Activated naive CD8-positive, alpha-beta T cell treated with anti-CD3 and anti-CD28 coated beads for 36 hours (primary cell): Measurements from ENCODE around the gene TRPC1. TPM values are rescaled to one million over a fixed set of nuclear protein-coding genes. Genes with fewer than 3 reads are reported as not detected.
A peak's percentile ranks its signal among the peaks of the same experiment; 100 is the strongest.
"Not testable (repeated sequence)": the region's sequence is repeated elsewhere in the genome, so short reads cannot be mapped to it uniquely, and the experiment has no call there.

Experiments used
- DNase-seq: peaks from one replicate; pipeline ENCODE4 v3.0.0; 2021
- H3K27ac Mint-ChIP-seq: one replicate; pipeline ENCODE4 v1.8.0; 2022; ENCODE audit warnings: mild to moderate bottlenecking, moderate library complexity, mixed read lengths
- H3K27me3 Mint-ChIP-seq: one replicate; pipeline ENCODE4 v1.8.0; 2022; ENCODE audit warnings: mild to moderate bottlenecking, mixed read lengths
- H3K36me3 Mint-ChIP-seq: one replicate; pipeline ENCODE4 v1.8.0; 2021; ENCODE audit warnings: mild to moderate bottlenecking, mixed read lengths
- H3K4me1 Mint-ChIP-seq: one replicate; pipeline ENCODE4 v1.8.0; 2021; ENCODE audit warnings: mixed read lengths
- H3K4me3 Mint-ChIP-seq: one replicate; pipeline ENCODE4 v1.8.0; 2022; ENCODE audit warnings: mild to moderate bottlenecking, moderate library complexity, mixed read lengths
- H3K9me3 Mint-ChIP-seq: one replicate; pipeline ENCODE4 v1.8.0; 2022; ENCODE audit warnings: mixed read lengths
- total RNA-seq, 2 experiments: library from RNA; stranded (reverse); gene quantifications; one replicate each; pipeline ENCODE4 v1.2.3, GENCODE V29; 2021

Gene TRPC1
- total RNA-seq, result 1 to 10 TPM; 1.5 to 2.1 TPM

DNA sequence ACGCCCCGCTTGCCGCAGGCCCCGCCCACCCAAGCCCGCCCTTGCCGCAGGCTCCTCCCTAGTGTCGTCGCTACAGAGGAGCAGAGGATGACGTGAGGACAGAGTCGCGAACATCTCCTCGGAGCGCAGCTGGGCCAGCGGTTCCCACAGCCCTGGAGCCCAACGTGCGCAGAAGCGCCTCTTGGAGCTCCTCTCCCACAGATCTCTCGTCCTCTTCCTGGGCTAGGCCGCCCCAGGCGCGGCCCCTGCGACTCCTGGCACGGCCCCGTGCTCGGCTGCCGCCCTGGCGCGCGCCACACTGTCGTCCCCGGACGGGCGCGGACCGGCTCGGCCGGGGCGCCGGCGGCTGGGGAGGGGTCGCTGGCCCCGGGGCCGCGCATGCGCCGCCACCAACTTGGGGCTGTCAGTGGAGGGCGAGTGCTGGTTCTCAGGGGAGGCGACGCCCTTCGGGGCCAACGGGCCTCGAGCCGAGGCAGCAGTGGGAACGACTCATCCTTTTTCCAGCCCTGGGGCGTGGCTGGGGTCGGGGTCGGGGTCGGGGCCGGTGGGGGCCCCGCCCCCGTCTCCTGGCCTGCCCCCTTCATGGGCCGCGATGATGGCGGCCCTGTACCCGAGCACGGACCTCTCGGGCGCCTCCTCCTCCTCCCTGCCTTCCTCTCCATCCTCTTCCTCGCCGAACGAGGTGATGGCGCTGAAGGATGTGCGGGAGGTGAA is at the start of gene TRPC1:
TRPC1 (plus strand) TSS at position 67 of the 714 bp plus-strand sequence; CDS start at position 593, 526 bp downstream.
- Mint-ChIP-seq H3K9me3 (peaks cover 2% of the 10 kb centered on the region), H3K36me3 (no peaks in the 10 kb centered on the region), H3K27me3 (peaks cover 45% of the 10 kb centered on the region), H3K4me1 (peaks cover 9% of the 10 kb centered on the region), H3K27ac (peak within 1 kb of the TSS; percentile 83), H3K4me3 (peak within 1 kb of the TSS; percentile 87)
- DNase-seq, result peak; percentile 78

DNA sequence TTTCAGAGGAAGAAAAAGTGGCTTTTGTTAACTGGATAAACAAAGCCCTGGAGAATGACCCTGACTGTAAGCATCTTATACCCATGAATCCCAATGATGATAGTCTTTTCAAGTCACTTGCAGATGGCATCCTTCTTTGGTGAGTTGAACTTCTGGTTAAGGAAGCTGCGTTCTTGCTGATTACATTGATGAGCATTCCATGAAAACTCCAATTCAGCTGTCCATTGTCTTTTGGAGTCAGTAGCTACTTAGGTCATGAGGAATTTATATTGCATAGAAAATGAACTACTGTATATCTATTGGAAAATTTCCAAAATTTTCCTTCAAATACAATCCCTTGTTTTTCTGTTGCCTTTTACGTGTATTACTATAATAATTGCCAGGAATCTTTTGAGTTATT is 47.7 kb upstream of the TRPC1 start:
- Mint-ChIP-seq H3K4me1 (no peaks in the 10 kb centered on the region), H3K36me3 (no peaks in the 10 kb centered on the region), H3K9me3 (no peaks in the 10 kb centered on the region), H3K4me3 (no peak overlapping the region), H3K27me3 (no peaks in the 10 kb centered on the region), H3K27ac (no peak overlapping the region)
- DNase-seq, result no peak

- no peaks in the 10 kb centered on the region for H3K36me3 Mint-ChIP-seq
- no peaks in the 10 kb centered on the region for H3K4me1 Mint-ChIP-seq
- no peak overlapping the region for H3K27ac Mint-ChIP-seq
- H3K4me3 Mint-ChIP-seq, result no peak overlapping the region
- no peaks in the 10 kb centered on the region for H3K27me3 Mint-ChIP-seq
- DNase-seq, result no peak
- no peaks in the 10 kb centered on the region for H3K9me3 Mint-ChIP-seq
Measured at GRCh38 chr3:142680710-142681109, 43.1 kb upstream of the TRPC1 start.

- no peaks in the 10 kb centered on the region for H3K9me3 Mint-ChIP-seq
- H3K27ac Mint-ChIP-seq, result no peak overlapping the region
- no peak overlapping the region for H3K4me3 Mint-ChIP-seq
- H3K4me1 Mint-ChIP-seq, result peaks cover 8% of the 10 kb centered on the region
- H3K36me3 Mint-ChIP-seq, result no peaks in the 10 kb centered on the region
- no peak for DNase-seq
- no peaks in the 10 kb centered on the region for H3K27me3 Mint-ChIP-seq
Measured at GRCh38 chr3:142690613-142691012, 33.2 kb upstream of the TRPC1 start.

DNA sequence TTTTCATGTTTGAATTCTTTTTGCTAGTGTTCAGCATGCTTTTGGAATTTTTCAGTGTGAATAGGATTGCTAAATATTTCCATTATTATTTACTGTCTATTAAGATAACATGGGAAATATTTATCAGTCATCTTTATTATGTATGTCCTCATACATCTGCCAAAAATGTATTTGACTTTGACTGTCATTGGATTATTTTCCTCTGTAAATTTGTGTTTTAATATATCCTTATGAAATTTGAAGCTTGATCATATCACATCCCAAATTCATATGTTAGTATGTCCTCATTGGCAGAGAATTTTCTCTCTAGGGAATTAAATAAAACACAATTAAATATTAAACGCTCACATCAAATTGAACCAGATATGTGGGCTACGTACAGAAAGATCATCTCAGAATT is 32.3 kb upstream of the TRPC1 start:
- Mint-ChIP-seq H3K4me1 (peaks cover 8% of the 10 kb centered on the region), H3K4me3 (no peak overlapping the region), H3K36me3 (no peaks in the 10 kb centered on the region), H3K9me3 (no peaks in the 10 kb centered on the region), H3K27me3 (no peaks in the 10 kb centered on the region), H3K27ac (no peak overlapping the region)
- no peak for DNase-seq

DNA sequence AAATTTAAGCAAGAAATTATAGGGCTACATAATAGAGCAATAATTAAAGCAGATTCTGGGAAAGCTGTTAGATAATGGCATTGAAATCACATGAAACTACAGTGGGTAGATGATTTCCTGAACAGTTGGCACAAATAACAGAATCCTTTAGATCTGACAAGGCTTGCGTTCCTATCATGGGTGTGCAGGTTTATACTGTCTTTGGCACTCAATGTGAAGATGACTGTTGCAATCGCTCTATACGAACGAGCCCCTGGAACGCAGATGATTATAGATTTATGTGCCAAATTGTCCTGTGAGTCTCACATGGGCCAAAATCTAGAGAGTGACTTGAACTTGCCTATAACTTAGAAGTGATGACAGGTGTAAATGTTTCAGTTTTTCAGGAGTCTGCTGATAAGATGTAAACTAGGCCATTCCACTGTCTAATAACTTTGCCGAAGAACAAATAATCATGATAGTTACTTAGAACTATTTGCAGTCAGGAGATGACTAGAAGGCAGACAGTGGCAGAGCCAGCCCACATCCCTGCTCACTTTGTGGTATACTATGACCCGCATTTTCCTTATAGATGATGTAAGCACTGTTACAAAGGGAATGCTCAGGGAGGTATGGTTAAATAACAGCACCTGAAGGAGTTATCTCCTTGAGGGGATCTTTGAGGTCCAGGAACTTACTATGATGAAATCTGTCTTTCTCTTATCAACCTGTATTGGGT is 30.5 kb upstream of the TRPC1 start:
- H3K4me1 Mint-ChIP-seq, result peaks cover 8% of the 10 kb centered on the region
- DNase-seq, result no peak
- H3K36me3 Mint-ChIP-seq, result no peaks in the 10 kb centered on the region
- no peak overlapping the region for H3K4me3 Mint-ChIP-seq
- no peaks in the 10 kb centered on the region for H3K9me3 Mint-ChIP-seq
- H3K27ac Mint-ChIP-seq, result no peak overlapping the region
- no peaks in the 10 kb centered on the region for H3K27me3 Mint-ChIP-seq

- H3K4me1 Mint-ChIP-seq, result peaks cover 8% of the 10 kb centered on the region
- H3K27me3 Mint-ChIP-seq, result no peaks in the 10 kb centered on the region
- no peak overlapping the region for H3K4me3 Mint-ChIP-seq
- no peak overlapping the region for H3K27ac Mint-ChIP-seq
- H3K9me3 Mint-ChIP-seq, result no peaks in the 10 kb centered on the region
- no peak for DNase-seq
- no peaks in the 10 kb centered on the region for H3K36me3 Mint-ChIP-seq
Measured at GRCh38 chr3:142694225-142694624, 29.6 kb upstream of the TRPC1 start.

DNA sequence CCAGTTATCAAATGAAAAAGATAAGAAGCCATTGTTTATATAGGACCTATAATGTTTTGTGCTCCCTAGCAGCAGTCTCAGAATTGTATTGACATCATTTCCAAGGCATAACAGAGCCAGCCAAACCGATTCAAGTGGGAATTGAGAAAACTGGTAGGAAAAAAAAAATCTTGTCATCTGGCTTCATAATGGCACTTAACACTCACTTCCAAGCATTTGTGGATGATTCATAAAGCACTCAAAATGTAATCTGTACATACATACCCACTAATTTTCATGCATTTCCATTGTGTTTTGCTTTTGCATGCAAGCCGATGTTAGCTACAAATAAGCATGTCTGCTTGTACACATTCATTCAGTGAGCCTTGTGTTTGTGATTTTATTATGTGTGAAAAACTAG is 18.6 kb upstream of the TRPC1 start:
- Mint-ChIP-seq H3K27me3 (no peaks in the 10 kb centered on the region), H3K36me3 (peaks cover 1% of the 10 kb centered on the region), H3K27ac (no peak overlapping the region), H3K4me3 (no peak overlapping the region), H3K9me3 (no peaks in the 10 kb centered on the region), H3K4me1 (peaks cover 10% of the 10 kb centered on the region)
- no peak for DNase-seq

DNA sequence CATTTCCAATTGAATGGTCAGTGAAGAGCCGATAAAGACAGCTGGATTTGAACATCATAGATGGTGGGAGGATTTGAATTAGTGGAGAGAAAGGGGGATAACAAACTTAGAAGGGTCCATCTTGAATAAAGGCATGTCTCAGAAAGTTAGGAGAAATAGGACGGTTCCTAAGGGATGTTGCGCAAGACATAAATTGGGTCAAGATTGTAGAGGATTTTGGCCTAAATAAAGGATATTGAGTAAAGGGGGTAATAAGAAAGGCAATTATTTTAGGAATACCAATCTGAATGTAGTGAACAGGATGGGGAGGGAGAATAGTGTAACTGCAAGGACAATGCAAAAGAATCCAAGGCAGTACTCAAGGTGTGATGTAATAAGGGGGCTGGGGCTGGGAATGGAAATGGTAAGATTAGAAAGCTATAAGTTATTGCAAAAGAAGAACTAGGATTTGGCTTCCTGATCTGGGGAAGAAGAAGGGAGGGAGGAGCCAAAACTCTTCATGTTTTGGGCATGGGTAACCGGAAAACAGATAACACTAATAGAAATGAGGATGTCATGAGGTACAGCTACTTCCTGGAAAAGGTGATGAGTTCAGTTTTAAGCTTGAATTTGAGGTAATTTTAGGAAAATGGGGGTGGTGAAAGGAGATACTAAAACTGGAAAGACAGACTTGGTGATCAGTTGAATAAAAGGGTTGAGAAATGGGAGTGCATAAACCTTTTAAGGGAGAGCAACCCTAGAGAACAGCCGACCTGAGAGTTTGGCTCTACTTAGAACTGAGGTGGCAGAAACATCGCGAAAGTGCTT is 17.3 kb upstream of the TRPC1 start:
- Mint-ChIP-seq H3K4me3 (no peak overlapping the region), H3K9me3 (no peaks in the 10 kb centered on the region), H3K4me1 (peaks cover 10% of the 10 kb centered on the region), H3K27me3 (no peaks in the 10 kb centered on the region), H3K36me3 (peaks cover 1% of the 10 kb centered on the region), H3K27ac (no peak overlapping the region)
- no peak for DNase-seq

GRCh38 chr3:142709207-142709606 is 14.6 kb upstream of the TRPC1 start:
- H3K4me3 Mint-ChIP-seq, result no peak overlapping the region
- H3K27ac Mint-ChIP-seq, result no peak overlapping the region
- peaks cover 10% of the 10 kb centered on the region for H3K4me1 Mint-ChIP-seq
- no peak for DNase-seq
- H3K36me3 Mint-ChIP-seq, result peaks cover 1% of the 10 kb centered on the region
- H3K27me3 Mint-ChIP-seq, result peaks cover 5% of the 10 kb centered on the region
- no peaks in the 10 kb centered on the region for H3K9me3 Mint-ChIP-seq

DNA sequence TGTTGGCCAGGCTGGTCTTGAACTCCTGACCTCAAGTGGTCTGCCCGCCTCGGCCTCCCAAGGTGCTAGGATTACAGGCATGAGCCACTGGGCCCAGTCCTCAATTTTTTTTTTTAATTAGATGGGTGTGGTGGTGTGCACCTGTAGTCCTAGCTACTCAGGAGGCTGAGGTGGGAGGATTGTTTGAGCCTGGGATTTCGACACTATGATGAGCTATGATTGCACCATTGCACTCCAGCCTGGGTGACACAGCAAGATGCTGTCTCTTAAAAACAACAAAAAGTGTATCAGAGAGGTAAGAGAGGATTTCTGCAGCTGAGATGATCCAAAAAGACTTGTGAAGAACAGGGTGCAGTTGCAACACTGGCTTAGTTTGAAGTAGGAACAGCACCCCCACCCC is 9.0 kb upstream of the TRPC1 start:
- not testable (repeated sequence) for H3K9me3 Mint-ChIP-seq, H3K36me3 Mint-ChIP-seq, H3K4me1 Mint-ChIP-seq, DNase-seq, H3K27ac Mint-ChIP-seq, H3K4me3 Mint-ChIP-seq
- H3K27me3 Mint-ChIP-seq, result peaks cover 35% of the 10 kb centered on the region

DNA sequence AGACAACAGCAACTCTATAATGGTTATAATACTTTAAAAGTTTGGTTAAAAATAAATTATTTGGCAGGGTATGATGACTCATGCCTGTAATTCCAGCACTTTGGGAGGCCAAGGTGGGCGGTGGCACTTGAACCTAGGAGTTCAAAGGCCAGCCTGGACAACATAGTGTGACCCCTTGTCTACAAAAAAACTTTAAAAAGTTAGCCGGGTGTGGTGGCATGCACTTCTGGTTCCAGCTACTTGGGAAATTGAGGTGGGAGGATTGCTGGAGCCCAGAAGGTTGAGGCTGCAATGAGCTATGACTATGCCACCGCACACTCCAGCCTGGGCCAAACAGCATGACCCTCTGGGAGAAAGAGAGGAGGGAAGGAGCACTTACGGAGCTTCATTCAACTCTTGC is 7.7 kb upstream of the TRPC1 start:
- Mint-ChIP-seq H3K27ac (no peak overlapping the region), H3K4me1 (no peaks in the 10 kb centered on the region), H3K4me3 (no peak overlapping the region), H3K27me3 (peaks cover 46% of the 10 kb centered on the region), H3K36me3 (no peaks in the 10 kb centered on the region), H3K9me3 (no peaks in the 10 kb centered on the region)
- DNase-seq, result no peak

- peaks cover 2% of the 10 kb centered on the region for H3K9me3 Mint-ChIP-seq
- DNase-seq, result no peak
Measured at GRCh38 chr3:142723665-142723967, 218 bp upstream of the TRPC1 start.

GRCh38 chr3:142724682-142725356 is 985 bp downstream of the TRPC1 start:
- peaks cover 2% of the 10 kb centered on the region for H3K9me3 Mint-ChIP-seq
- no peaks in the 10 kb centered on the region for H3K36me3 Mint-ChIP-seq
- peak overlapping the region; percentile 35 for H3K27ac Mint-ChIP-seq
- DNase-seq, result peak; percentile 33
- H3K4me1 Mint-ChIP-seq, result peaks cover 9% of the 10 kb centered on the region
- H3K4me3 Mint-ChIP-seq, result peak overlapping the region; percentile 87
- H3K27me3 Mint-ChIP-seq, result peaks cover 39% of the 10 kb centered on the region

More at GRCh38 chr3:142723665-142723967, 218 bp upstream of the TRPC1 start:
- Mint-ChIP-seq H3K27ac (no peak overlapping the region), H3K36me3 (no peaks in the 10 kb centered on the region), H3K4me3 (peak overlapping the region; percentile 64), H3K27me3 (peaks cover 50% of the 10 kb centered on the region), H3K4me1 (peaks cover 9% of the 10 kb centered on the region)

DNA sequence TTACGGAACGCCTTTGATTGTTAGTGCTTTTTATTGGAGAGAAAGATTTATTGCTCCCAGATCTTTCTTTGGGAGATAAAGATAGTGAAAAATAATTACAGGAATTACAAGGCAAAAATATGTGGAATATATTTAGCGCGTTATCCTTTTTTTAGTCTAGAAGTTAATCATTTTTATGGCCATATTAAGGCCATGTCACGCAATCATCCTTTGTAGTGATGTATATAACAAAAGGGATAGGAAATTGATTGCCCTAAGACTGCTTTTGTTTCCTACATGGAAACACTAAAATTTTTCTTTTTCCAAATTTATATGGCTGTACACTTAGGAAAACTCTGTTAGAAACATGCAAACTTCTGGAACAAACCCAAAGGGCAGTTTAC is 1.5 kb downstream of the TRPC1 start:
- peaks cover 2% of the 10 kb centered on the region for H3K9me3 Mint-ChIP-seq
- H3K4me1 Mint-ChIP-seq, result peaks cover 9% of the 10 kb centered on the region
- no peaks in the 10 kb centered on the region for H3K36me3 Mint-ChIP-seq
- H3K27ac Mint-ChIP-seq, result no peak overlapping the region
- peak overlapping the region; percentile 87 for H3K4me3 Mint-ChIP-seq
- no peak for DNase-seq
- peaks cover 35% of the 10 kb centered on the region for H3K27me3 Mint-ChIP-seq
